ENCODE results near the gene GP9.
"Not testable (repeated sequence)": the region's sequence is repeated elsewhere in the genome, so short reads cannot be mapped to it uniquely, and the experiment has no call there.

Gene GP9

GRCh38 chr3:129105862-129106261 lies 45.3 kb downstream of the GP9 start:
- H3K4me3 ChIP-seq (ENCODE audit: low read length): no peak overlapping the region
- no peaks in the 10 kb centered on the region for H3K27me3 ChIP-seq (ENCODE audit: insufficient read depth, low read length)
- no peaks in the 10 kb centered on the region for H3K9me3 ChIP-seq (ENCODE audit: low read length)
- no peaks in the 10 kb centered on the region for H3K36me3 ChIP-seq (ENCODE audit: insufficient read depth, low read length)
- no peak overlapping the region for H2AFZ ChIP-seq (ENCODE audit: low read depth, low read length)
- no peaks in the 10 kb centered on the region for H3K4me1 ChIP-seq (ENCODE audit: insufficient read depth, low read length)

GRCh38 chr3:129106320-129106719 lies 45.7 kb downstream of the GP9 start:
- no peak overlapping the region for H3K4me3 ChIP-seq (ENCODE audit: low read length)
- no peaks in the 10 kb centered on the region for H3K27me3 ChIP-seq (ENCODE audit: insufficient read depth, low read length)
- H3K9me3 ChIP-seq (ENCODE audit: low read length): no peaks in the 10 kb centered on the region
- no peak overlapping the region for H2AFZ ChIP-seq (ENCODE audit: low read depth, low read length)
- no peaks in the 10 kb centered on the region for H3K36me3 ChIP-seq (ENCODE audit: insufficient read depth, low read length)
- no peaks in the 10 kb centered on the region for H3K4me1 ChIP-seq (ENCODE audit: insufficient read depth, low read length)

GRCh38 chr3:129106866-129107565 lies 46.4 kb downstream of the GP9 start:
- H3K9me3 ChIP-seq (ENCODE audit: low read length): no peaks in the 10 kb centered on the region

GRCh38 chr3:129107793-129108192 lies 47.2 kb downstream of the GP9 start:
- H3K36me3 ChIP-seq (ENCODE audit: insufficient read depth, low read length): no peaks in the 10 kb centered on the region
- no peaks in the 10 kb centered on the region for H3K4me1 ChIP-seq (ENCODE audit: insufficient read depth, low read length)
- H3K27me3 ChIP-seq (ENCODE audit: insufficient read depth, low read length): no peaks in the 10 kb centered on the region

More at GRCh38 chr3:129106866-129107565, 46.4 kb downstream of the GP9 start:
- H2AFZ ChIP-seq (ENCODE audit: low read depth, low read length): no peak overlapping the region
- no peak overlapping the region for H3K4me3 ChIP-seq (ENCODE audit: low read length)
- no peaks in the 10 kb centered on the region for H3K36me3 ChIP-seq (ENCODE audit: insufficient read depth, low read length)
- H3K4me1 ChIP-seq (ENCODE audit: insufficient read depth, low read length): no peaks in the 10 kb centered on the region
- H3K27me3 ChIP-seq (ENCODE audit: insufficient read depth, low read length): no peaks in the 10 kb centered on the region

GRCh38 chr3:129111076-129111780 lies 50.6 kb downstream of the GP9 start:
- not testable (repeated sequence) for H3K27me3 ChIP-seq (ENCODE audit: insufficient read depth, low read length); H2AFZ ChIP-seq (ENCODE audit: low read depth, low read length); H3K9me3 ChIP-seq (ENCODE audit: low read length); H3K4me3 ChIP-seq (ENCODE audit: low read length); H3K4me1 ChIP-seq (ENCODE audit: insufficient read depth, low read length); H3K36me3 ChIP-seq (ENCODE audit: insufficient read depth, low read length)

More at GRCh38 chr3:129107793-129108192, 47.2 kb downstream of the GP9 start:
- no peak overlapping the region for H2AFZ ChIP-seq (ENCODE audit: low read depth, low read length)
- no peak overlapping the region for H3K4me3 ChIP-seq (ENCODE audit: low read length)
- H3K9me3 ChIP-seq (ENCODE audit: low read length): no peaks in the 10 kb centered on the region
